Kasumi-1 (cell line): ENCODE results near the gene DCHS1.

Source experiments
- DNase-seq, 2 experiments: peaks; one replicate each; lab custom pipeline; 2025; lab: John Stamatoyannopoulos, UW

The DCHS1 gene

DNA sequence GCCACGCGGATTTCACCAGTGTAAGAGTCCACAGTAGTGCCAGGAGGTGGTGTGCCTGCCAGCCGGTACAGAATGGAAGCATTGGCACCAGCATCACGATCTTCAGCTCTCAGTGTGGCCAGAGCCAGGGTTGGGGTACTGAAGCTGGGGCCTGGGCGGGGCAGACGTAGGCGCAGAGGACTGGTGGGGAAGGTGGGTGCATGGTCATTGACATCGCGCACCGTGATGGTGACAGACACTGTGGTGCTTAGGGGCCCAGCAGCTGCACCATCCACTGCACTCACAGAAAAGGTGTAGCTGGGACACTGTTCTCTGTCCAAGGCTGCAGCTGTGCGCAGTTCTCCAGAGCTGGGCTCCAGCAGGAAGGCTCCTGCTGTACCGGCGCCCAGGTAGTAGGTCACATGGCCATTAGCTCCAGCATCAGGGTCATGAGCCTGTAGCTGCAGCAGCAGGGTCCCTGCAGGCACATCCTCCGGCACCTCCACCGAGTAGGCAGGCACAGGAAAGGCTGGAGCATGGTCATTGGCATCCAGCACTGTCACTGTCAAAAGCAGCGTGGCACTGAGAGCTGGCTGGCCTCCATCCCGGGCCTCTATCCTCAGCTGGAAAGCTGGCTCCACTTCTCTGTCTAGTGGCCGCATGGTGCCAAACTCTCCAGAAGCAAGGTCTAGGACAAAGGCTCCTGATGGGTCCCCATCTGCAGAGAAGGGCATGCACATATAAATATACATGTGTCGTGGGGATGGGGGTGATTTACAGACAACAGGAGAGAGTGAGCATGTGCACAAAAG is 28.4 kb downstream of the DCHS1 start:
- DNase-seq: no peak

DNA sequence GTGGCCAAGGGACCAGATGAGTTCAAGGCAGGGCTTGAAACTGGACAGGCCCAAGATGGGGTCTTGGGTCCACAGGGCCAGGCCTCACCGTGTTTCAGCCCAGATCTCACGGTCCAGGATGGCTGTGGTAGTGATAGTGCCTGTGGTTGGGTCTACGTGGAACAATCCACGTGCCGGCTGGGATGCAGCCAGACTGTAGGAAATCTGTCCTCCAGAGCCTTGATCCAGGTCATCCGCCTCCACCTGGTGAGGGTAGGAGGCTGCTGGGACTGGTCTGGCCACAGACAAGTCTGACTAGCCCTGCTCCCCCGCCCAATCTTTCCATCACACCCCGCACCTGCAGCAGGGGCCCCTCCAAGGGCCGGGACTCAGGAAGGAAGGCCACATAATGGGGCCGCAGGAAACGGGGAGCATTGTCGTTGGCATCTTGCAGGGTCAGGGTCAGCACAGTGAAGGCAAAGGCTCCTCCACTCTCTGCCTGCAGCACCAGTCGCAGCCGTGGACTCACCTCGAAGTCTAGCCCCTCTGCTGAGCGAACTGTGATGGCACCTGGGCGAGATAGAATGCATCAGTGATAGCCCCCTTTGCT is 29.7 kb downstream of the DCHS1 start:
- no peak for DNase-seq

DNA sequence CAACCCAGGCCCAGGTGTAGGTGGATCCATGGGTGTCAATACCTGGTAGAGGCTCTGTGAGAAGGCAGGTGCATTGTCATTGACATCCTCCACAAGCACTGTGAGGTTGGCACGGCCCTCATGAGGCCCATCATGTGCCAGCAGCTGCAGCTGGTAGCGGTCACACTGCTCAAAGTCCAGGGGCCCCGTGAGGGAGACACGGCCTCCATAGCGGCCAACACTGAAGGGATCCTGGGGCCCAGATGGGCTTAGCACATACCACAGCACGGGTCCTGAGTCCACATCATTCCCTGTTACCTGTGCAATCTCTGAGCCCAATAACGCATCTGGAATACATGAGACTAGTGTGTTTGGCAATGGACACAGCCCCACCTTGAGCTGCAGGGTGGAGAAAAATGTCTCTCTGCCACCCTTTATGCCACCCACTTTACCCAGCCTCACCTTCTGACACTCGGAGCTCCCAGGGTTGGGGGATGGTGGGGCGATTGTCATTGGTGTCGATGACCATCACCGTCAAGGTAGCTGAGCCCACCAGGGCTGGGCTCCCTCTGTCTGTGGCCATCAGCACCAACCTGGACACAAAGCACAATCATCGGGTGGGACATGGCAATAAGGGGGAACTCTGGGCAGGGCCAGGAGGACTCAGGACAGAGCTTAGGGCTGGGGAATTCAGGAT is 30.3 kb downstream of the DCHS1 start:
- DNase-seq: no peak

DNA sequence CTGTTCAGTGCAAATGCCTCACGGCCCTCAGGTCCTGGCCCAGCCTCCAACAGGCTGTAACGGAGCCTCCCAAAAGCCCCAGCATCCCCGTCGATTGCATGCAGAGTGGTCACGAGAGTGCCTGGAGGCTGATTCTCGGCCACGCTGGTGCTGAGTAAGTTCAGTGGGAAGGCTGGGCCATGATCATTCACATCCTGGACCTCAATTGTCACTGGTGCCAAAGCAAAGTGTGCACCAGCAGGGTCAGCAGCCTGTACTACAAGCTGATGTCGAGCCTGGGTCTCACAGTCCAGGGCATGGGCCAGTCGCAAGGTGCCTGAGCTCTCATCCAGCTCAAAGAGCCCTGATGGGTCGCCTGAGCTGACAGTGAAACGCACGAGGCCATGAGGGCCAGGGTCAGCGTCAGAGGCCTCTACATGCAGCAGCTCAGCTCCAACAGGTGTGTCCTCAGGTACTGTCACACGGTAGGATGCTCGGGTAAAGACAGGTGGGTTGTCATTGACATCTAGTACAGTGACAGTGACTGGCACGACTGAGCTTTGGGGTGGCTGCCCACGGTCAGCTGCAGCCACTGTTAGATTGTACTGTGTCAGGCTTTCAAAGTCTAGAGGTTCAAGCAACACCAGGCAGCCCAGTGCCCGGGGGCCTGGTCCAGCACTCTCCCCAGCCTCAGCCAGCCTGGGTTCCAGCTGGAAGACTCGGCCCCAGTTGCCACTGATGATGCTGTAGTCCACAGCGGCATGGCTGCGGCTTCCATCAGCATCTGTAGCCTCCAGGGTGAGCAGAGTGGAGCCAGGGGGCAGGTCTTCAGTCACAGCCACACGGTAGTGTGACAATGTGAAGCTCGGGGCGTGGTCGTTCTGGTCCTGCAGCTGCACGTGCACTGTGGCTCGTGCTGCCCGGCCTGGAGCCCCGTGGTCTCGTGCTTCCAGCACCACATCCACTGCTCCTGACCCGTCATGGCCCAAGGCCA is 31.9 kb downstream of the DCHS1 start:
- DNase-seq: no peak

DNA sequence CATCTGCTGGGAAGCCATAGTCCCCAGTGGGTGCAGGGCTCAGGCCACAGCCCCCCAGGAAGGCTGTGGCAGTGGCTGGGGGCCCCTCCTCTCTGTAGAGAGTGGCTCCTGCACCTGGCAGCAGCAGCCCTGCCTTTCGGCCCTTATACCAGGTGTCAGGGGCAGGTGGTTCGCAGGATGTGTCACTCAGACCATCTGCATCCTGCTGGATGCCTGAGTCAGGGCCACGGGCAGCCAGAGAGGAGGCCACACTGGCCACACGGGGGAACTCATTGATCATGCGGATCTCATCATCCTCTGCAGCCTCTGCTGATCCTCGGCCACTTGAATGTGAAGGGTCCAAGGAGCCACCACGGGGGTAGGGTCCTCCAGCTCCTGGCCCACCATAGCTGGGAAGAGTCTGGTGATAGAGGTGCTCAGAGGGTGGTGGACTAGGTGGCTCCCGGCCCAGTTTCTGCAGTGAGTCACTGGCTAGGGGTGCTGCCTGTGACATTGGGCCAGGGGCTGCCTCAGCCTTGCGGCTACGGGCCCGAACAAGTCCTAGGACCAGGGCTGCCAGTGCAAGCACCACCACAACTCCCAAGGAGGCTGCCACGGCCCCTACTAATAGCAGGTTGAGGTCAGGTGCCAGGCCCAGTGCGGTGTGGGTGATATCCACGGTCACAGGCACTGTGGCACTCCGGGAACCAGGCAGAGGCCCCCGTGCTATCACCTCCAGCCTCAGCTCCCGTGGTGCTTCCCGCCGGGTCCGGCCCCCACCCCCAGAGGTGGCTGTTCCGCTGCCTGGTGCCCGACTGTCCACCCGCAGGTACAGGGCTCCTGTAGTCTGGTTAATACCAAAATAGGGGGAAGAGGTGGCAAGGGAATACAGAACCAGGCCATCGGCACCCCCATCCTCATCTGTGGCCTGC is 33.1 kb downstream of the DCHS1 start:
- DNase-seq: no peak

DNA sequence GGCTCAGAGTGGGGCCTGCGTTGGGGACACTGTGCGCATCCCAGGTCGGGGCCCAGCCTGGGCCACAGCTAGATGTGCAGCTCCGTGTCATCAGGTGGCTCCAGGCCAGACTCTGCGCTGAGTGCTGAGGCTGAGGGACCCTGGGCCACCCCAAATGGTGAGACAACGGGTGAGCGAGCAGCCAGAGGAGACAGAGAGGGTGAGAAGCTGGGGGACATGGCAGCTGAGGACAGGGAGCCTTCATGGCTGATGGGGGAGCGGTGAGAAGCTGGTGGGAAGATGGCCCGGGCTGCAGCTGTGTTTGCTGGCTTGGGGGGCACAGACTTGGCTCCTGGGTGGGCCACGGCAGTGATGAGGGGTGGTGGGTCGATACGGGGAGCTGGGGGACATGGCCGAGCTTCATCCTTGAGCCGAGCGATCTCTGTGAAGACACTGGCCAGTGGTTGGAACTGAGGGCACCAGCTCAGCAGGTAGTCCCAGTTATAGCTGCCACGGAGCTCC is 33.8 kb downstream of the DCHS1 start:
- no peak for DNase-seq

DNA sequence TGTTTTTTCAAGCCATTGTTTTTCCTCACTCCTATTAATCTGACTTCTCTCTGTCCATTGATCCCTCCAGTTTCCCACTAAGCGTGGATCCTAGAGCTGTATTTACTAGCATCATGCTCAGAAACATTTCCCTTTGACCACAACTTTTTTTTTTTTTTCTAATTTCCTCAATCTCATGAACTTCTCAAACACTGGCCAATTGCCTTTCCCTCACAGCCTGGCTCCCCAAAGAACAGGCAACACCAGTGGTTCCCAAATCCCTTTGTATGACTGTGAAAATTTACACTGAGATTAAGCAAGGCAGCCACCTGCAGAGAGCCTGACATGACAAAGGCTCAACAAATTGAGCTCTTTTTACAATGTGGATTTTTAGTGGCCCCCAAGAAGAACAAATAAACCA is 35.0 kb downstream of the DCHS1 start:
- DNase-seq: no peak

DNA sequence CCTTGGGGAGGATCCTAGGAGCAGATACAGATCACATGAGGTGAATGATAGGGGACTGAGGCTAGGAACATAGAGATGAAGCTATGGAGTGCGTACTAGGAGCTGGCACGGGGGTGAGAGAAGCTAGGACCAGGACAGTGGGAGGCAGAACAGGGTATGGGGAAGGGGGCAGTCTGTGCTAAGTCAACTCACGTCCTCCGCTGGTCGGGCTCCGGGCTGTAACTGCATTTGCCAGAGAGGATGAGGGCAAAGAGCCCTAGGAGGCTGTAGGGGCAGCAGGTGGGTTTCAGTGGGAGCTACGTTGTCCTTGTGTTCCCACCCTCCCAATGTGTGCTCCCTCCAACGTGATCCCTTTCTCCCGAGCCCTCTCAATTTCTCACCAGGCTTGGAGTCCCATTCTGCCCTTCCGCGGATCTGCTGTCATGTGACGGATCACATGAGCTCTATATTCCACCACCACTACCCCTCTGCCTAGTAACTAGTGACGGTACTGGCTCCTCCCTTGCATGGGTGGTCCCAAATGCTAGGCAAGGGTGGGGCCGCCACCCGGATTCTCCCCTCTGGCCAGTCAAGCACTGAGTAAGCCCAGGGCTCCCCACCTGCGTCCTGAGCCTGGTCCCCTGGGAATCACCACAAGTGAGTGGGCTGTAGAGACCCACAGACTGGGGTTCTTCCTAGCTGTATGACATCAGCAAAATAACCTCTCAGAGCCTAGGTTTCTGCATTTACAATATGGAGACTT is 36.4 kb downstream of the DCHS1 start, which contains the start of gene TPP1:
Gene TPP1 (minus strand): TSS at position 419 of the 742 bp plus-strand sequence. CDS start 22 bp downstream, at position 397.
- DNase-seq: peak; percentile 93 to 97

DNA sequence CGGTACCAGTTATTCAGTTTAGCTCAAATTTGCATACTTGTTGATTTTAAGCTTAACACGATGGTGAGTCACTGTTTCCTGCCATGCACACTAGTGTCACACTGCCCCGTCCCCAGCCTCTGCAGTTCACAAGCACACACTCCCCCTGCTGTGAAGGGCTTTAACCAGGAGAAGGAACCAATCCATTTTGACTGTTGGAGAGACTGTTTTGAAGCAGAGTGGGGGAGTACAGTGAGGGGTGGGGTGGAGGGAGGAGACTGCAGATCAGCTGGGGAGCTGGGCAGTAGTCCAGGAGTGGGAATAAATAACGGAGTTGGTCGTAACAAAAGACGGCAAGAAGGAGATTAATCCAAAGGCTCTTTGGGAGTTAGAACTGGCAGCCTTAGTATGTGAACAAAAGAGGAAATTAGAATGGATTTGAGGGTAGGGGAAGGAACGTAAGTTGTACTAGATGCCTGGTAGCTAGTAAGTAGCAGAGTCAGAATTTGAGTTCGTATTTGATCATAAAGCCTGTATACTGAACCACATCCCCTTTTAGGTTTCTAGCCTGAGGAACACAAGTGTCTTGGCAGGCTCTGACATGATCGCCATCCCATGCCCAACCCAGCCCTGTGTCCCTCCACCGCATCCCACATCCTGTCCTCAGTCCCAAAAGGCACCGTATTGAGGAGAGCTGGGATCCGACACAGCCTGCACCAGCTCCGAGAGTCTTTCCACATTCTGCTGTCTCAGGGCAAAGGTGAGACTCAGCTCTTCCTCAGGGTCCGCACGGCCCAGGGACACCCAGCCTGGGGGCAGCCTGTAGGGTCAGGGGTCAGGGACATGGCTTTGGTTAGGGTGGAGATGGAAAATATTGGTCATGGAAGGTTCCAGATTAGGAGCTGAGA is 37.2 kb downstream of the DCHS1 start:
- peak; percentile 93 to 94 for DNase-seq

DNA sequence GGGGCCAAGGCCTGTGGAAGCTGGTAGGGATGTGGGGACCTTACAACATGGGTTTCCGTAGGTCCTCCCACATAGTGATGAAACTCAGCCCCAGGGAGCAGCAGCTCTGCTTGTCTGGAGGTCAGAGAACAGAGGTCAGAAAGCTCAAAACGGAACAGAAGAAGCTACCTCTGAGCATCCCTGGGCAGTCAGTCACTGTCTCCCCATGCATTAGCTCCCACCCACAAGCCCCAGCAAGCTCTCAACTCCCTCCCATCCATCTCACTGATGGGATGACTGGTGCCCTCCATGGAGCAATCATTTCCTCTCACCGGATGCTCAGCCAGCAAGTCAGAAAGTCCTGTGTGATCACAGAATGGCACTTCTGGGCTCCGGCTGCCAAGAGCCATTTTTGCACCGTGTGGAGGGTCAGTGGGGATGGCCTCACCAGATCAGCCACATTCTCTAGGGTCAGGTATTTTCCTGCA is 38.3 kb downstream of the DCHS1 start:
- peak in 1 of 2 experiments; percentile 16 for DNase-seq

DNA sequence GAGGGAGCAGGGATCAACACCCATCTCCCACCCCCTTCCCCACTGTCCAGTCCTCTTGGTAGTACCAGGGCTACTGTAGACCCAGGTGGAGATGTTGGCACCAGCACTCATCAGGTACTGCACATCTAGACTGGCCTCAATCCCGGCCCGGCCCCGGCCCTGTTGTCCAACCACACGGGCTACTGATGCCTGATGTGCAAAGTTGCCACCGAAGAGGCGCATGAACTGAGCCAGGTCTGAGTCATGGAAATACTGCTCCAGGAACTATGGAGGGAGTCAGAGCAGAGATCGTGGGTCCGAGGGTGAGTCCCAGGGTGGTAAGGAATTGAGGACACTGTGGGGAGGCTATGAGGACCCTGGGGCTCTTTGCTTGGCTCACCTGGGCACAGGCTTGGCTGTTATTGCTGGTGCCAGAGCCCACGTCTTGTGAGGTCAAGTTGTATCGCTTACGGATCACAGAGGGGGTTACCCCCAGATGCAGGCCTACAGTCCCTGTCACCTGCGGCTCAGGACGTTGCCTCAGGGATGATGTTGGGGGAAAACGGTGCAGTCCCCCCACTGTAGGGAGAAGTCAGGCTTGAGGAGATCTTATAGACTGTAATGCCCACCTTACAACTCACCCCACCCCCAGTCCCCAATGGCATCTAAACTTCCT is 38.9 kb downstream of the DCHS1 start:
- DNase-seq: no peak

DNA sequence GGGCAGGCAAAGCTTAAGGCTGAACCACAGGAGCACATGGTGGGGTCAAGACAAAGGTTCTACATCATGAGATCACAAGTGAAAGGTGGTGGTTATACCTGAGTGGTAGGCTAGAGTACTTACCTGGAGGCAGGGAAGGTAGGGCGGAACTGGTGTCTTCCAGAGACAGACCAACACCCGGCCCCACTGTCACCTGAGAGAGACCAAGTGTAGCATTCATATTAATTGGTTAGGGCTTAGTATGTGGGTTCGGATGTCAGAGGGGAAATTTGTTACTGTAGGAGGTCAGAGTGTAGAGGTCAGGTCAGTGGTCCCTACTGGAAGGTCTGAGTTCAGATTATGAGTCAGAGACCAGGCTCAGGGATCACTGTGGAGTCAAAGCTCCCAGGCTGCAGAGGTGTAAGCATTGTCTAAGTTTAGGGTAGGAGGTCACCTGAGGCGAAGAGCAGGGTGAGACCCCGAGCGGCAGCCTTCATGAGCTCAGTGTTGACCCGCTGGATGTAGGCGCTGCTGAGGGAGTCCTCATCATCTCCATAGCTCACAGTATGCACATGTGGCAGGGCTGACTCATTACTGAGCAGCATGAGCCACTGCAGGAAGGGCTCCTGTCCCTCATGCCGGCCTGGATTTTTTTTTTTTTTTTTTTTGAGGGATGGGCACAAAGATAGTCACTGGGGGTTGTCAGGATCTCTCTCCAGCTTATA is 39.6 kb downstream of the DCHS1 start:
- no peak for DNase-seq

DNA sequence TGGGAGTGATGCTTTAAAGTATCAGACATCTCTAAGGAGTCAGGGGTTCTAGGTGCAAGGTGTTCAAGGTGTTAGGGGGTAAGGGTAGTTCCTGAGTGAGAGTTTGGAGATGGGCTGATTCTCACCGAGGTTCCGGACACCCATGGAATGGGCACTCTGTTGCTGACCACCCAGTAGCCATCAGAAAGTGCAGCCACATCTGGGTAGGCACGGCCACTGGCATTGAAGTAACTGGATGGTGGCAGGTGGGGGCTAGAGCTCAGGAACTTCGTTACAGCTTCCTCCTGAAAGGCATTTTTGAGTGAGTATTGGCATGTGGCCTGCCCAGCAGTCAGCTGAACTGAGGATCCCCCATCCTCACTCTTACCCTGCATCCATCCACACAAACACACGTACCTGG is 40.6 kb downstream of the DCHS1 start:
- no peak for DNase-seq

DNA sequence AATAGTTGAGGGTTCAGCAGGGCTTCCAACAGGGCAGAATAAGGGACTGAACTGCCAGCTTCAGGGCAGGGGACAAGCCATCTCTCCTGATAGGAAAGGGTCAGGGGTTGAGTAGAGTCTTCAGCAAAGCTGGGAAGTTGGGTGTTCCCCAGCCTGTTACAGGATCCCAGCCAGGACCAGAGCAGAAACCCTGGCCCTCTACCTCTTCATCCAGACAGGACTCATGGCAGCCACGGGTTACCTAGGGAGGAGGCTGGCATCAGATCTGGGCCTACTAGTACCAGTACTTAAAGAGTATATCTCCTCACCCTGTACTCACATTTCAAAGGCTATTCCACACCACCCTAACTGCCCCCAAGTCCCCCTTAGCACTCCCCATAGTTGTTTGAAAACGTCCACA is 41.2 kb downstream of the DCHS1 start:
- no peak for DNase-seq

DNA sequence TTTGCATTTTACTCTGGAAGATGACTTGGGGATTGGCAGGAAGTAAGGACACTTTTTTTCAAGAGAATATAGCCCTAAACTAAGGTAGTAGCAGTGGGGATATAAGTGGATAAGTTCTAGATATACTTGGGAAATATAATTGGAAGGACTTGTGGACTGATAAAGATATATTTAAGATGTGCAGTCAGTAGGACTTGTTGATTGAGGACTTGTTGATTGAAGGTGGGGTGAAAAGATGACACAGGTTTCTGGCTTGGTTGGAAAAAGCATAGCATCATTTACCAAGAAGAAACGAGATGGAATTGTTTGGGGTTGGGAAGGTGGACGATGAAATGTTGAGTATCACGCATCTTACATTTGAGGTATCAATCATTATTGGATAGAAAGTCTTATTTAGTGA is 42.1 kb downstream of the DCHS1 start:
- no peak for DNase-seq

DNA sequence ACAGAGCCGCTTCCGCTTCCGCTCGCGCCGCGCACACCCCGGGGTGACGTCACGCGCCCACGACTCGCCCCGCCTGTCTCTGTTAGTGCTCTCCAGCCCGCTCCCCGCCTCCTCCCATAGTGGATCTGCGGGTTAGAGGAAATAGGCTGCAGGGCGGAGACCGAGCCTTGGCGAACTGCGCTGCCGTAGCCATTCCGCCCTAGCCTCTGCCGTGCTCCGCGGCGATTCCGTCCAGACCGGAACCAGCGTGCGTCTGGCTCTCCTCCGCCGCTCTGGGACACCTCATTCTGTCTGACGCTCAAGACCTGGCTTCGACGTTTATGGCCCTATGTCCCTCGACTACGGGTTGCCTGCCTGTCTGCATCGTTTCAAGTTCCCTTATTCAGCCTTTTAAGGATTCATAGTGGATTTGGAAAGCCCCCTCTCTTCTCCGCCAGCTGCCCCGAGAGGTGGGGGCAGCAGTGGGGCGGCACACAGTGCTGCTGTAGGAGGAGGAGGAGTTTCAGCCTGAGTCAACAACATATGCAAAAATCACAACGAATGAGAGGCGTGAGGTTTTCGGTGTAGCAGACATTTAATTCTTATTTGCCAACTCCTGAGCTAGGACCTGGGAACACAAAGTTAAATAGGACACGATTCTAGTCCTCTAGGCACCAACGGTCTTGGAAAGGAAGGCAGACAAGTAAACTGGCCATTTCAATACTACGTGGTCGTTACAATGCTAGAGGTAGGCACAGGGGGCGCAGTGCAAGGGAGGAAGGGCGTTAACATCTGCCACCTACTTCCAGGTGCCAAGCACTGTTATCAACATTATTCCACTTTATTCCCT is 43.2 kb downstream of the DCHS1 start, which contains the start of gene TAF10:
Gene TAF10 (minus strand): TSS at position 4 of the 829 bp plus-strand sequence. CDS start 27 bp downstream, outside the sequence.
- peak; percentile 93 to 96 for DNase-seq

DNA sequence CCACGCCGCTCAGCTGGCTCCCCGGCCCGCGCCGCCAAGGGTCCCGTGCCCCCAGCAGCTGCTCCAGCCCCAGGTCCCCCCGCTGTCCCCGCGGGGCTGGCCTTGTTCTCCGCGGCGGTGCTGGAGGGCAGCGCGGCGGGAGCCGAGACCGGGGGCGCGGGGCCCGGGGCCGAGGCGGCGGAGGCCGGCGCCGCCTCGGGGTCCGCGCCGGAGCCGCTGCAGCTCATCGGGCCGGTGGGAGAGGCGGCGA is 43.7 kb downstream of the DCHS1 start:
- no peak for DNase-seq
